ENCODE measurements around the gene FAR2.
"Not testable (repeated sequence)": the region's sequence is repeated elsewhere in the genome, so short reads cannot be mapped to it uniquely, and the experiment has no call there.

Gene FAR2

DNA sequence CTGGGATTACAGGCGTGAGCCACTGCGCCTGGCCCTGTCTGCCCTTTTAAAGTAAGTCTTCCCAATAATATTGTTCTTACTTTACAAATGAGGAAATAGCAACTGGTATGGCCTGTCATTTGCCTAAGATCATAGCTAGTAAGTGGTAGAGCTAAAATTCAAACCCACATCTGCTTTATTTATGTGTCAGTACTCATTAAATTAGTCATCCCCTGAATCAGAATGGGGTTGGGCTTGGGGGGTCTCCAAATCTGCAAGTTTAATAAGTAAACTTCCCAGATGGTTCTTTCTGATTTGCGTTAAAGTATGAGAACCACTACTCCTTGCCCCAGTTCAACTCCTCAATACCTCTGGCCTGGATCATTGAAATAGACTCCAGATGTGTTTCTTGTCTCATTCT, 96.2 kb downstream of the FAR2 start:
- Mint-ChIP-seq H3K9me3 (peaks cover 2% of the 10 kb centered on the region), H3K27ac (no peak overlapping the region), H3K4me1 (ENCODE audit: low read depth) (peaks cover 20% of the 10 kb centered on the region), H3K27me3 (no peaks in the 10 kb centered on the region), H3K36me3 (ENCODE audit: low read depth) (no peaks in the 10 kb centered on the region), H3K4me3 (no peak overlapping the region)
- DNase-seq, result no peak

DNA sequence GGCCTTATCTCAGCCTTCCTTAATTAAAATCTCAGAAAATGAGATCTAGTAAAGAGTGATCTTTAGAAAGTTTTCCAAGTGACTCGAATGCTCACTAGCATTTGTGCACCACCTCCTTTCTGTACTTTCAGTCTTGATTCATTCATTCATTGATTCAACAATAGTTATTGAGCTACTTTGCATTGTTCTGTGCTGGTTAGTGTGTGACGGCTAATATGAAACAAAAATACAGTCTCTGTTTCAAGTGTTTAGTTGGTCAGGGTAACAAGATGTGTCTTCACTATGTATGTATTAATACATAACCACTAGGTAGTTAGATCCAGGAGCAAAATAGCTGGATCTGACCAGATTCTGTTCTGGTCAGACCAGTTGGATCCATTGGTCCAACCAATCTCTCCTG, 100.9 kb downstream of the FAR2 start:
- Mint-ChIP-seq H3K27me3 (no peaks in the 10 kb centered on the region), H3K27ac (no peak overlapping the region), H3K4me1 (ENCODE audit: low read depth) (no peaks in the 10 kb centered on the region), H3K4me3 (no peak overlapping the region), H3K36me3 (ENCODE audit: low read depth) (no peaks in the 10 kb centered on the region), H3K9me3 (peaks cover 2% of the 10 kb centered on the region)
- DNase-seq, result no peak

DNA sequence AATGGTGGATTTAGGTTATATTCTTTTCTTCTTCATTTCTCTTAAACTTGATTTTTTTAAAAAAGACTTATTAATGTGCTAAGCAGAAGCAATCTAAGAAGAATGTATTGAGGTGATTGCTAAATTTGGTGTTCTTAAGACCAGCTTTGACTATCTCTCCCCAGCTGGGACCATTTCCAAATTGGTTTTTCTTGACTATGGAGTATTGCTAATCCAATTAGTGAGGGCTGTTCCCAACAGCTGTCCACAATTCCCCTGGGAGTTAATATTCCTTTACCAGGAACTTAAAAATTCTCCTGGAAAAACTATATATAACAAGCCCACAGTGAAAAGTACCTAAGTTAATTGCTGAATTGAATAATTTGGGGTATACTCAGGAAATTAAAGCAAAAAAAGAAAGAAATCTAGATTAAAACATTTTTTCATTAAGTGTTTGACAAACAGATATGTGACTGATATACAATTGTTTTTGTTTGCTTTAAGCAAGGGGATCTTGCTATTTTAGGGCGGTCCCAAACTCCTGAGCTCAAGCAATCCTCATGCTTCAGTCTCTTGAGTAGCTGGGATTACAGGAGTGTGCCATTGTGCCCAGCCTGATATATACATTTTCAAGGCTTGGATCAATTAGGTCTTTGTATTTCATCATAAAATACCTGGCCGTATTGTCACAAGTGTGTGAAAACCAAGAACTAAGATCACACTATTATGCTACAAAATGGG, 105.0 kb downstream of the FAR2 start:
- DNase-seq, result no peak
- peaks cover 2% of the 10 kb centered on the region for H3K9me3 Mint-ChIP-seq
- H3K27ac Mint-ChIP-seq, result no peak overlapping the region
- peaks cover 7% of the 10 kb centered on the region for H3K36me3 Mint-ChIP-seq (ENCODE audit: low read depth)
- no peaks in the 10 kb centered on the region for H3K4me1 Mint-ChIP-seq (ENCODE audit: low read depth)
- H3K27me3 Mint-ChIP-seq, result no peaks in the 10 kb centered on the region
- H3K4me3 Mint-ChIP-seq, result no peak overlapping the region

DNA sequence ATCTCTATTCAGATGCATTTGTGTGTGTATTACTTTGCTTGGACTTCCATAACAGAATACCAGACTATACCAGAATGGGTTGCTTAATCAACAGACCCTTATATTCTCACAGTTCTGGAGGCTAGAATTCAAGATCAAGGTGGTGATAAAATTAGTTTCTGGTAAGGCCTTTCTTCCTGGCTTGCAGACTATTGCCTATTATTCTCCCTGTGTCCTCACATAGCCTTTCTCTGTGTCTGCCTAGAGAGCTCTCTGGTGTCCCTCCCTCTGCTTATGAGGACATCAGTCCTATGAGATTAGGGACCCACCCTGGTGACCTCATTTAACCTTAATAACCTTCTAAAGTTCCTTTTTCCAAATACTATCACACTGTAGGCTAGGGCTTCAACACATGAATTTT, 106.0 kb downstream of the FAR2 start:
- no peak for DNase-seq
- Mint-ChIP-seq H3K27ac (no peak overlapping the region), H3K9me3 (no peaks in the 10 kb centered on the region), H3K27me3 (no peaks in the 10 kb centered on the region), H3K36me3 (ENCODE audit: low read depth) (peaks cover 7% of the 10 kb centered on the region), H3K4me1 (ENCODE audit: low read depth) (no peaks in the 10 kb centered on the region), H3K4me3 (no peak overlapping the region)

DNA sequence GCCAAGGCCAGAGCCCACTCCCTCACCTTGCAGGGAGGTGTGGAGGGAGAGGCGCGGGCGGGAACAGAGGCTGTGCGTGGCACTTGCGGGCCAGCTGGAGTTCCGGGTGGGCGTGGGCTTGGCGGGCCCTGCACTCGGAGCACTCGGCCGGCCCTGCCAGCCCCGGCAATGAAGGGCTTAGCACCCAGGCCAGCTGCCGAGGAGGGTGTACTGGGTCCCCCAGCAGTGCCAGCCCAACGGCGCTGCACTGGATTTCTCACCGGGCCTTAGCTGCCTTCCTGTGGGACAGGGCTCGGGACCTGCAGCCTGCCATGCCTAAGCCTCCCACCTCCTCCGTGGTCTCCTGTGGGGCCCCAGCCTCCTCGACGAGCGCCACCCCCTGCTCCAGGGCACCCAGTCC, 107.5 kb downstream of the FAR2 start:
- no peak for DNase-seq
- Mint-ChIP-seq H3K27ac (no peak overlapping the region), H3K4me1 (ENCODE audit: low read depth) (no peaks in the 10 kb centered on the region), H3K27me3 (no peaks in the 10 kb centered on the region), H3K9me3 (peaks cover 11% of the 10 kb centered on the region), H3K36me3 (ENCODE audit: low read depth) (peaks cover 7% of the 10 kb centered on the region), H3K4me3 (no peak overlapping the region)

DNA sequence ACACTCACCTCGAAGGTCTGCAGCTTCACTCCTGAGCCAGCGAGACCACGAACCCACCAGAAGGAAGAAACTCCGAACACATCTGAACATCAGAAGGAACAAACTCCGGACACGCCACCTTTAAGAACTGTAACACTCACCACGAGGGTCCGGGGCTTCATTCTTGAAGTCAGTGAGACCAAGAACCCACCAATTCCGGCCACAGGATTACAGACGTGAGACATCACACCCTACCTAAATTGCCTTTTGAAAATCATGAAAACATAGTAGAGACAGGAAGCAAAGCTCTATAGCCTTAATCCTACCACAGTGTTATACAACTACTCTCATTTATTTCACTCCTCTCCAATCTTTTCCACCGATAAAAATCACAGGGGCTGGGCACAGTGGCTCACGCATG, 108.6 kb downstream of the FAR2 start:
- H3K27me3 Mint-ChIP-seq; H3K4me3 Mint-ChIP-seq; H3K36me3 Mint-ChIP-seq (ENCODE audit: low read depth); DNase-seq; H3K27ac Mint-ChIP-seq; H3K4me1 Mint-ChIP-seq (ENCODE audit: low read depth): not testable (repeated sequence)
- peaks cover 16% of the 10 kb centered on the region for H3K9me3 Mint-ChIP-seq

DNA sequence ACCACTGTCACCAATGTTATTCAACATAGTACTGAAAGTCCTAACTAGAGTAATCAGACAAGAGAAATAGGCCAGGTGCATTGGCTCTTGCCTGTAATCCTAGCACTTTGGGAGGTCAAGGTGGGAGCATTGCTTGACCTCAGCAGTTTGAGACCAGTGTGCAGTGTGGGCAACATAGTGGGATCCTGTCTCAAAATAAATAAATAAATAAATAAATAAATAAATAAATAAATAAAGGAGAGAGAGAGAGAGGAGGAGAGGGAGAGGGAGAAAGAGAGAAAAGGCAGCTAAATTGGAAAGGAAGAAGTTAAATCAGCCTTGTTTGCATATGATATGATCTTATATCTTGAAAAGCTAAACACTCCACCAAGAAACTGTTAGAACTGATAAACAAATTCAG, 115.3 kb downstream of the FAR2 start:
- Mint-ChIP-seq H3K36me3 (ENCODE audit: low read depth) (no peaks in the 10 kb centered on the region), H3K4me3 (no peak overlapping the region), H3K27ac (no peak overlapping the region), H3K9me3 (peaks cover 32% of the 10 kb centered on the region), H3K27me3 (no peaks in the 10 kb centered on the region), H3K4me1 (ENCODE audit: low read depth) (no peaks in the 10 kb centered on the region)
- no peak for DNase-seq

DNA sequence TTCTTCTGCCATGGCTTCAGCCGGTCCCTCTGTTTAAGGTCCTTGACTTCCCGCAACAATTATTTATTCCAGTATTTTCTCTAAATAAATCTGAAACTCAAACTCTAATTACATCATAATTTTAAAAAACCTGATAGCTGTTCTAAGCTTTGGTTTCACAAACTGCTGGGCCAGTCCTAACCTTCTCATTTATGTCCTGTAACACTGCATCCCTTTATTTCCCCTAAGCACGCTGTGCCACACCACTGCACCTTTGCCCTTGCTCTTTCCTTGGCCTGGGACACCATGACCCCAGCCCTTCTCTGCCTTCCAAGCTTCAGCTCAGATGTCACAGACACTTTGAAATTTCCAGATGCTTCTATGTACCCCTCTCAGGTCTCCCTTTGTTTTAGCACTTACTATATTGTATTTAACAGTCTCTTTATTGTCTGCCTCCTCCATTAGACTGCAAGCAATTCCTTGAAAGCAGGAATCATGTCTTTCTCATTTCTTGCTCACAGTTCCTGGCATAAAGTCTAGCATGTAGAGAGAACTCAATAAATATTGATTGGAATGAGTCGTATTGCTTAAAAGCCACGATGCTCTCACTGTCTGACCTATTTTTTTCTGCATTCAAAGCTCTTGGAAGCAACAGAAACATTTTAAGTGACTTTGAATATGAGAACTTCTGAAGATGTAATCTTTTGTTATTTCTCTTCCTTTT, 120.8 kb downstream of the FAR2 start:
- DNase-seq, result no peak
- Mint-ChIP-seq H3K4me3 (no peak overlapping the region), H3K27me3 (no peaks in the 10 kb centered on the region), H3K4me1 (ENCODE audit: low read depth) (no peaks in the 10 kb centered on the region), H3K27ac (no peak overlapping the region), H3K36me3 (ENCODE audit: low read depth) (peaks cover 4% of the 10 kb centered on the region), H3K9me3 (peaks cover 3% of the 10 kb centered on the region)

DNA sequence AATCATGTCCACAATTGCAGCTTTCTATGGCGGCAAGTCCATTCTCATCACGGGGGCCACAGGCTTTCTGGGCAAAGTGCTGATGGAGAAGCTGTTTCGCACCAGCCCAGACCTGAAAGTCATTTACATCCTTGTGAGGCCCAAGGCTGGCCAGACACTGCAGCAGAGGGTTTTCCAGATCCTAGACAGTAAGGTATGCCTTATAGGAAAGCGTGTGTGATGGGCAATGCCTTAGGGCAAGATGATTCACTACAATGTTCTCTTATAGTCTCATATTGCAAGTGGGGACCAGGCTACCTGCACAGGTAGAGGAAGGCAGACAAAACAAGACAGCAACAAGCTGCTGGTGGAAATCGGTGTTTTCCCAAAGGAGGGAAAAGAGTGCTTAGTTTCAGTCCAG, 121.4 kb downstream of the FAR2 start:
- Mint-ChIP-seq H3K36me3 (ENCODE audit: low read depth) (peaks cover 4% of the 10 kb centered on the region), H3K27me3 (no peaks in the 10 kb centered on the region), H3K4me3 (no peak overlapping the region), H3K27ac (no peak overlapping the region), H3K4me1 (ENCODE audit: low read depth) (no peaks in the 10 kb centered on the region), H3K9me3 (peaks cover 2% of the 10 kb centered on the region)
- DNase-seq, result no peak

DNA sequence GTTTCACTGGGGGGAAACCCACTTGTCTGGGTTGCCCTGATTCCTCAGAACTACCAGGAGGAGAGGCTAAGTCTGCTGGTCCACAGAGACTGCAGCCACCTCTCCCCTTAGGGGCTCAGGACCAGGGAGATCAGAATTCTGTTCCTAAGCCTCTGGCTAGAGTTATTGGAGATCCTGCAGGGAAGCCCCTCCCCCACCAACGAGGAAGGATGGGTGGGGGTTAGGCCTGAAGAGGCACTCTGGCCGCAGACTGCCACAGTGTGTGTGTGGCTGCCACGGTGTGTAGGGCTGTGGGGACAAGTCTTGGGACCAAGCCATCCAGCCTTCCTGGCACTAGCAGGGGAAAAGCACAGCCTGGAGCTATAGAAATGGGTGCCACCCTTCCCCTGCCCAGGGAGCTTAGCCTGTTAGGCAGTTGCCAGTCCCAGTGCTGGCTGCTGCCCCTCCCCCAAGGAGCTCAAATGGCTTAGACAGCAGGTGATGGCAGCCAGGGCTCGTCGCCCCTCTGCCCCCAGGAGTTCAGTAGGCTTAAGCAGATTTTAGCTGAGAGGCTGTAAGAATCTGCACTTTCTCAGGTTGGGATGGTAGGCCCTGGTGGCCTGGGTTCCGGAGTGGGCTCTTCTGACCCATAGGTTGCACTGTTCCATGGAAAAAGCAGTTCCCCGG, 124.2 kb downstream of the FAR2 start:
- Mint-ChIP-seq H3K36me3 (ENCODE audit: low read depth) (peaks cover 4% of the 10 kb centered on the region), H3K27me3 (no peaks in the 10 kb centered on the region), H3K9me3 (no peaks in the 10 kb centered on the region), H3K4me3 (no peak overlapping the region), H3K27ac (no peak overlapping the region), H3K4me1 (ENCODE audit: low read depth) (no peaks in the 10 kb centered on the region)
- DNase-seq, result no peak

DNA sequence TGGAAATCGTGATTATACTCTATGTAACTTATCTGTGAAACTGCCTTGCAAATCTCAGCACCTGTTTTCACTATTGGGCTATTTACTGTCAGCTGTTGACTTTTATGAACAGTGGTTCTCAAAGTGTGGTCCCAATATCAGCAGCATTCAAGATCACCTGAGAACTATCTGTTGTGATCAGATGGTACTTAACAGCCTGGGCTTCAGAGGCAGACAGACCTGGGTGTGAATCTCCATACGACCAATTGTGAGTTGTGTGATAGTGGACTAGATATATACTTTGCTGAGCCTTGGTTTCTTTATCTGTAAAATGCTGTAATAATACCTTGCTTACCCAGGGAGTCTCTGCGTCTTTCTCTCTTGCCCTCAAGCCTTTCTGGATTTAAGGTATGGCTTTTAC, 126.8 kb downstream of the FAR2 start:
- peaks cover 5% of the 10 kb centered on the region for H3K36me3 Mint-ChIP-seq (ENCODE audit: low read depth)
- H3K4me1 Mint-ChIP-seq (ENCODE audit: low read depth), result no peaks in the 10 kb centered on the region
- H3K9me3 Mint-ChIP-seq, result no peaks in the 10 kb centered on the region
- no peak for DNase-seq
- H3K4me3 Mint-ChIP-seq, result no peak overlapping the region
- H3K27ac Mint-ChIP-seq, result no peak overlapping the region
- H3K27me3 Mint-ChIP-seq, result no peaks in the 10 kb centered on the region

DNA sequence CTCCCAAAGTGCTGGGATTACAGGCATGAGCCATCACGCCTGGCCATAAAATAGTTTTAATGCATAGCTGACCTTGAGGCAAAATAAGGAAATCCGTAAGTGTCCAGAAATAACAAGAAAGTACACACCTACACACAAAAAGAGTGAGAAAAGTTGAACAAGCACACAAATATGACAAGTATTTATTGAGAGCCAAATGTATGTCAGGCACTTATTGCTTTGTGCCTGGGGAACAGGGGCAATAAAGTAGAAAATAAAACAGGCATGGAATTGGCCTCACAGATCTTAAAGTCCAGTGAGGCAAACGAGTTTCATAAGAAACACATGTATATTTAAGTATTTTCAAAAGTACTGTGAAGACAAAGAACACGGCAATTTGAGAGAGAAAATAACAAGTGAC, 128.2 kb downstream of the FAR2 start:
- DNase-seq, result no peak
- H3K36me3 Mint-ChIP-seq (ENCODE audit: low read depth), result peaks cover 10% of the 10 kb centered on the region
- no peak overlapping the region for H3K27ac Mint-ChIP-seq
- H3K4me1 Mint-ChIP-seq (ENCODE audit: low read depth), result peaks cover 1% of the 10 kb centered on the region
- H3K4me3 Mint-ChIP-seq, result no peak overlapping the region
- H3K9me3 Mint-ChIP-seq, result no peaks in the 10 kb centered on the region
- no peaks in the 10 kb centered on the region for H3K27me3 Mint-ChIP-seq

DNA sequence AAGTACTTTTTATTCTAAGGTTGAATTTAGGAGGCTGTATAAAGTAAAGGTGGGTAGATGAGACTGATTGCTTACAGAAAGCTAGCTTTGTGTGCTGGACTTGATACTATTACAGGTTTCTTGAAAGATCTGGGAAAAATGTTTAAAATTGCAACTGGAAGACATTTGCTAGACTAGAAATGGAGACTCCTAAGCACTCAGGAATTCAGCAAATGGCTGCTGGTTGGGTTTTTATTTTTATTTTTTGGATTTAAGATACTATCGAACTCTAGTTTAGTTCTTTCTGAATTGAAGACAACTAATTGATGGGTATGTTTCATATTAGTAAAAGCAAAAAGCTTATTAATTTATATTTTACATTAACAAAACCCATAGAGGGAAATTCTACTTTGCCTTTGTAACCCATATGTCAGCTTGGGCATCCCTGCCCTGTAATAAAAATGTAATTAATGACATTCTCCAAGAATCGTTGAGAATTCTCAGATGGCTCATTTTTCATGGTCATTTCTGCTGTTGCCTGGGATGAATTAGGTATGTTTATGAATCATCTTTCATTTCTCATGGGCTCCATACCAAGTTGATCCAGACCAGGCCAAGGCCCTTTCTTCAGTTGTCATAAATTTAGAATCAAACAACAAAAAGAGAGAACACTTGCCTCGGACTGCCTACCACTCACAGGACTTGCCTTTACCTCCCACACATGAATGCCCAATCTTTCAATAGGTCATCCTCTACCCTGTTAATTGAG, 129.8 kb downstream of the FAR2 start:
- Mint-ChIP-seq H3K27ac (no peak overlapping the region), H3K4me1 (ENCODE audit: low read depth) (peaks cover 4% of the 10 kb centered on the region), H3K36me3 (ENCODE audit: low read depth) (peaks cover 10% of the 10 kb centered on the region), H3K9me3 (no peaks in the 10 kb centered on the region), H3K4me3 (no peak overlapping the region), H3K27me3 (no peaks in the 10 kb centered on the region)
- no peak for DNase-seq

DNA sequence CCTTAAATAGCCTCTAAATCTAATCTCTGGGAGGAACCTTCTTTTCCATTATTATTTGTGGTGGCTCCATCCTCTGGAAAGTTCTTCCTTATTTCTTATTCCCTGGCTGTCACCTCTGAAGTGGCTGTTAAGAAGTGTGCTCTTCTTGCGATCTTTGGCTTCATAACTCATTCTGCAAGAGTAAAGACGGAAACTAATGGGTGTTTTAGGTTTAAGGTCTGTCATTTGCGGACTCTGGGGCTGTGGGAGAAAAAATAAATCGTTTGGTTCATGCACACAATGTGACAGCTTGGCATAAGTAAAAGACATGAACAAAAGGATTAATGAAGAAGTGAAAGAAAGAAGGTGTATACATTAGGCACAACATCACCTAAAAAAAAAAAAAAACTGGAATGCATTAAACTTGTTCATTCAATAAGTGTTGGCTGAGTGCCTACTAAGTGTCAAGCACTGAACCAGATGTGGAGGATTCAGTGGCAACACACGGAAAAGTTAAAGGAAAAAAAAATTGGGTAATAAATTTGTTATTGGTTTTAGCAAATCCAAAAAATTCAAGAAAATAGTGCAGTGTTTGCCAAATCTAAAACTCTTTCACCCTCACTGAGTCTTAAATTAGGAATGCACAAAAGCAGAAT, 132.4 kb downstream of the FAR2 start:
- Mint-ChIP-seq H3K27ac (no peak overlapping the region), H3K4me3 (no peak overlapping the region), H3K36me3 (ENCODE audit: low read depth) (peaks cover 6% of the 10 kb centered on the region), H3K9me3 (no peaks in the 10 kb centered on the region), H3K4me1 (ENCODE audit: low read depth) (peaks cover 4% of the 10 kb centered on the region), H3K27me3 (no peaks in the 10 kb centered on the region)
- no peak for DNase-seq
